ENCODE data around the gene RGS3. TPM values are rescaled to one million over a fixed set of nuclear protein-coding genes. Genes with fewer than 3 reads are reported as not detected.

The RGS3 gene
- total RNA-seq, 1 donor = 77.4 TPM

DNA sequence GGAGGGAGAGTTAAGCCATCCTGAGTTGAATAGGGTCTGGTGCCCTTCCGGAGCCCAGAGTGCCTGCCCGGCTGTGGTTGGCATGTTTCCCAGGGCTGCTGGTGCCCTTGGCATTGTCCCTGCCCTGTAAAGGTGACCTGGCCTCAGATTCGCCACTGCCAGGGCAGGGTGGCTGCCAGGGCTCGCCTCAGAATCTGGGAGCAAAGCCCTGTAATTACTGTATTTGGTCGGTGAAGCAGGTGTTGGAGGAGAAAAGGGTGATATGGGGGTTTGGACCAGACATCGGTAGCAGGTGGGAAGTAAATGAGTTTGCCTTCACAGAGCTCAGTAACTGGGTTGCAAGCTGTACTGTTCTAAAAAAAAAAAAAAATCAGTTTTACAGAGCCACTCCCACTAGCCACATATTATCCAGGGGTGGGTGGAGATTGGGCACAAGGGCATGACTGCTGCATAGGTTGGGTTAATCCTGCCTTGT lies 47.6 kb downstream of the RGS3 start:
- TF ChIP-seq, protein P1, sequence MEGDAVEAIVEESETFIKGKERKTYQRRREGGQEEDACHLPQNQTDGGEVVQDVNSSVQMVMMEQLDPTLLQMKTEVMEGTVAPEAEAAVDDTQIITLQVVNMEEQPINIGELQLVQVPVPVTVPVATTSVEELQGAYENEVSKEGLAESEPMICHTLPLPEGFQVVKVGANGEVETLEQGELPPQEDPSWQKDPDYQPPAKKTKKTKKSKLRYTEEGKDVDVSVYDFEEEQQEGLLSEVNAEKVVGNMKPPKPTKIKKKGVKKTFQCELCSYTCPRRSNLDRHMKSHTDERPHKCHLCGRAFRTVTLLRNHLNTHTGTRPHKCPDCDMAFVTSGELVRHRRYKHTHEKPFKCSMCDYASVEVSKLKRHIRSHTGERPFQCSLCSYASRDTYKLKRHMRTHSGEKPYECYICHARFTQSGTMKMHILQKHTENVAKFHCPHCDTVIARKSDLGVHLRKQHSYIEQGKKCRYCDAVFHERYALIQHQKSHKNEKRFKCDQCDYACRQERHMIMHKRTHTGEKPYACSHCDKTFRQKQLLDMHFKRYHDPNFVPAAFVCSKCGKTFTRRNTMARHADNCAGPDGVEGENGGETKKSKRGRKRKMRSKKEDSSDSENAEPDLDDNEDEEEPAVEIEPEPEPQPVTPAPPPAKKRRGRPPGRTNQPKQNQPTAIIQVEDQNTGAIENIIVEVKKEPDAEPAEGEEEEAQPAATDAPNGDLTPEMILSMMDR (IDR thresholded peaks at IDR 0.05; ENCODE audit: extremely low read depth, low read depth, low read length) = no peak
- no peak for DNase-seq (ENCODE audit: insufficient read length, low spot score, missing footprints)
- Histone ChIP-seq H3K9me3 (ENCODE audit: low read depth, low read length) (no peaks in the 10 kb centered on the region), H3K27me3 (ENCODE audit: insufficient read depth, low read length) (no peaks in the 10 kb centered on the region), H4K20me1 (ENCODE audit: insufficient read depth, low read length) (no peaks in the 10 kb centered on the region), H3K4me3 (ENCODE audit: insufficient read depth, low read length) (no peak overlapping the region), H3K27ac (ENCODE audit: low read depth, low read length) (no peak overlapping the region), H3K36me3 (ENCODE audit: insufficient read depth, low read length) (no peaks in the 10 kb centered on the region), H3K4me1 (ENCODE audit: insufficient read depth, low read length) (peaks cover 16% of the 10 kb centered on the region), H3K79me2 (ENCODE audit: insufficient read depth, low read length) (no peaks in the 10 kb centered on the region), H2AFZ (ENCODE audit: low read length) (no peak overlapping the region), H3K4me2 (ENCODE audit: insufficient read depth, low read length) (no peak overlapping the region)

DNA sequence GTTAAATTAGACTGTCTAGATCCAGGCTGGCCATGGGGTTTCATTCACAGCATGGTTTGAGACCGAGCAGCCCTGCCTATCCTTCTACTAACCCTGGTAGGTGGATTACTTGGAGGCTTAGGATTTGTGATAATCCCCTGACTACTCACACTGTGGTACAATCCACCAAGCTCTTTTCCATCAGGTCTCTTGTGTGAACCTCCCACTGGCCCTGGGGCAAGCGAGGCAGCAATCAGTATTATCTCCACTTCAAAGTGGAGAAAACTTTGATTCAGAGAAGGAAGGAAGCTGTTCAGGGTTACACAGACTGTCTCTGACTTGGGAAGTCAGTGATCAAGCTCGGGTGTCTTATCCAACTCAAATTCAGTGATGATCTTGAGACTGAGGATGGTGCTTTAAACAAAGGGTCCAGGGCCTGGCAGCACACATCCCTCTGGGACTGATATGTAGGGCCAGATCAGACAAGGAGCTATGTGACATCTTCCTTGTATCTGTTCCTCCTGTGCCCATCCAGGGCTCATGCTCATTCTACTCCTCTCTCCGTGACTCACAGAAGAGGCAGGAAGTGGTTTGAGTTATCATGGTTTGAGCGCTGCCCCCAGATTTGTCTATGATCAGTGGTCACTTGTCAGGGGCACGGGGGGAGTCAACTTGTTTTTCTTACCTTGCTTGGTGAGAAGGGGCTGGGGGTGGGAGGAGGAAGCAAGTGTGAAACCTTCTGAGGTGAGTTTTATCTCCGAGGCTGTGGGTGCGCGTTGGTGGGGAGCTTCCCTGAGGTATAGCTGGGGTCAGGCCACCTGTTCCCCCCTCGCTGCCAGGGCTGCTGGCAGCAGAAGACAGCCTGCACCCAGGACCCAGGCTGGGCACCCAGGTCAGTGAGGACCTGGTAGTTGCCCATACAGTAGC lies 48.6 kb downstream of the RGS3 start:
- H2AFZ ChIP-seq (ENCODE audit: low read length) = peak overlapping the region; percentile 7
- no peaks in the 10 kb centered on the region for H4K20me1 ChIP-seq (ENCODE audit: insufficient read depth, low read length)
- H3K27me3 ChIP-seq (ENCODE audit: insufficient read depth, low read length) = no peaks in the 10 kb centered on the region
- no peaks in the 10 kb centered on the region for H3K79me2 ChIP-seq (ENCODE audit: insufficient read depth, low read length)
- no peak overlapping the region for H3K27ac ChIP-seq (ENCODE audit: low read depth, low read length)
- H3K4me3 ChIP-seq (ENCODE audit: insufficient read depth, low read length) = no peak overlapping the region
- H3K4me1 ChIP-seq (ENCODE audit: insufficient read depth, low read length) = peaks cover 16% of the 10 kb centered on the region
- H3K4me2 ChIP-seq (ENCODE audit: insufficient read depth, low read length) = peak overlapping the region; percentile 0
- TF ChIP-seq, protein P1 (IDR thresholded peaks at IDR 0.05; ENCODE audit: extremely low read depth, low read depth, low read length) = no peak
- peak; percentile 91 for DNase-seq (ENCODE audit: insufficient read length, low spot score, missing footprints)
- H3K9me3 ChIP-seq (ENCODE audit: low read depth, low read length) = no peaks in the 10 kb centered on the region
- no peaks in the 10 kb centered on the region for H3K36me3 ChIP-seq (ENCODE audit: insufficient read depth, low read length)

DNA sequence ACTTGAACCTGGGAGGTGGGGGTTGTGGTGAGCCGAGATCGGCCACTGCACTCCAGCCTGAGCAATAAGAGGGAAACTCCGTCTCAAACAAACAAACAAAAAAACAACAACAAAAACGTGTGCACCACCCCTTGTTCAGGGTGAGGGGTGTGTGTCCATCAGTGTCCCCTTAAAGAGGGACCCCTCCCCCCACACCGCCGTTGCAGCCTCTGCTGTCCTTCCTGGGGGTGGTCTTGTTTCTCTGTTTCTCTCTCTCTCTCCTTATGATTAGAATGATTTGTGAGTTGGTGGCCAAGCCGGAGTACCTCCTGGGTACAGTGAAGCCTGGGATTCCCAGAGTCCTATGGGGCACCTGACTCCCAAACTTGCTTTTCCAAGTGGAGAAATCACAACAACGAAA lies 49.6 kb downstream of the RGS3 start:
- Histone ChIP-seq H3K4me1 (ENCODE audit: insufficient read depth, low read length) (peaks cover 16% of the 10 kb centered on the region), H4K20me1 (ENCODE audit: insufficient read depth, low read length) (no peaks in the 10 kb centered on the region), H3K9me3 (ENCODE audit: low read depth, low read length) (no peaks in the 10 kb centered on the region), H3K36me3 (ENCODE audit: insufficient read depth, low read length) (no peaks in the 10 kb centered on the region), H3K27ac (ENCODE audit: low read depth, low read length) (no peak overlapping the region), H3K27me3 (ENCODE audit: insufficient read depth, low read length) (no peaks in the 10 kb centered on the region), H3K4me2 (ENCODE audit: insufficient read depth, low read length) (no peak overlapping the region), H3K79me2 (ENCODE audit: insufficient read depth, low read length) (no peaks in the 10 kb centered on the region), H2AFZ (ENCODE audit: low read length) (no peak overlapping the region), H3K4me3 (ENCODE audit: insufficient read depth, low read length) (no peak overlapping the region)
- TF ChIP-seq, protein P1 (IDR thresholded peaks at IDR 0.05; ENCODE audit: extremely low read depth, low read depth, low read length) = no peak
- DNase-seq (ENCODE audit: insufficient read length, low spot score, missing footprints) = no peak

- Histone ChIP-seq H3K4me1 (ENCODE audit: insufficient read depth, low read length) (peaks cover 16% of the 10 kb centered on the region), H4K20me1 (ENCODE audit: insufficient read depth, low read length) (no peaks in the 10 kb centered on the region), H3K4me2 (ENCODE audit: insufficient read depth, low read length) (no peak overlapping the region), H3K27me3 (ENCODE audit: insufficient read depth, low read length) (no peaks in the 10 kb centered on the region), H3K4me3 (ENCODE audit: insufficient read depth, low read length) (no peak overlapping the region), H2AFZ (ENCODE audit: low read length) (no peak overlapping the region), H3K79me2 (ENCODE audit: insufficient read depth, low read length) (no peaks in the 10 kb centered on the region), H3K27ac (ENCODE audit: low read depth, low read length) (no peak overlapping the region), H3K36me3 (ENCODE audit: insufficient read depth, low read length) (no peaks in the 10 kb centered on the region), H3K9me3 (ENCODE audit: low read depth, low read length) (no peaks in the 10 kb centered on the region)
- DNase-seq (ENCODE audit: insufficient read length, low spot score, missing footprints) = no peak
- TF ChIP-seq, protein P1 (IDR thresholded peaks at IDR 0.05; ENCODE audit: extremely low read depth, low read depth, low read length) = no peak
Observed at GRCh38 chr9:113513536-113513935, 50.0 kb downstream of the RGS3 start.

Data from osteoblast (primary cell).